ENCODE results near the gene SUGCT.
A peak's percentile ranks its signal among the peaks of the same experiment; 100 is the strongest.

SUGCT gene

GRCh38 chr7:40527723-40528122, 392.9 kb downstream of the SUGCT start:
- DNase-seq (ENCODE audit: low read depth): no peak

DNA sequence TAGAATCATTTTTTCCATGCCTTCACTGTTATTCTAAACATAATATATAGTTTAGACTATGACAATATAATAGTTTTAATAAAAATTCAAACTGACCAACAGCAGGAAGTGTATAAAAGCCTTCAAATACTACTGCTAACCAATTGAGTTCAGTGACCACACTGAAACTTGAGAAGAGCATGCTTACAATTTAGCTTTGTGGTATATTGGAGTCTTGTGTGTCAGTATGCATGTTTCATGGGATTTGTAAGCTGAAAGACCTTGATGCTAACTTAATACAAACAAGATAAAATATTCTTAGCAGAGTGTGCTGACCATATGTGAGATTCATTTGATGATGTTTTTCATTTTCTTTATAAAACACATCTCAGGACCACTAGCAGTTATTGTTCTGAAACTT, 395.5 kb downstream of the SUGCT start:
- DNase-seq (ENCODE audit: low read depth): no peak

DNA sequence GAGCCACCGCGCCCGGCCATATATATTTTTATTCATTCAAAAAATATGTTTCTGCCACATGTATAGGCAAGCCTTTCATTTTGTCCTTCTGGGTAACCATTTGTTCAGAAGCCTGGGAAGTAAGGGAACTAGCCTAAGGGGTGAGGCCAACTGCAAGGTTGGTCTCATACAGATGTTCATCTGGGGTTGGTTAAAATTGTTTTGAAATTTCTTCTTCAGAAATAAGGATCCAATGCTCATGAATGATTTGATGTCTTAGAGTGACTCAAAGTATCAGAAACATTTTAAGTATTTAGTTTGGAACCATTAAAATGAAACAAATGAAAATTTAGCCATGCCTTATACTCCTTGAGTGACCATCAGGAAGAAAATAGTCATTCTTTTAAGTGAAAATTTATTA, 397.2 kb downstream of the SUGCT start:
- DNase-seq (ENCODE audit: low read depth): no peak

DNA sequence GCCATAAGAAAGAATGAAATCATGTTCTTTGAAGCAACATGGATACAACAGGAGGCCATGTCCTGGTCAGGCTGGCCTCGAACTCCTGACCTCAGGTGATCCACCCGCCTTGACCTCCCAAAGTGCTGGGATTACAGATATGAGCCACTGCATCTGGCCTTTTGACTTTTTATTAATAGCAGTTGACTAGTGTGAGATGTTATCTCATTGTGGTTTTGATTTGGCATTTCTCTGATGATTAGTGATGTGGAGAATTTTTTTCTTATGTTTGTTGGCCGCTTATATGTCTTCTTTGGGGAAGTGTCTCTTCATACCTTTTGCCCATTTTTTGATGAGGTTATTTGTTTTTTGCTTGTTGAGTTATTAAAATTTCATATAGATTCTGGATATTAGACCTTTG, 400.9 kb downstream of the SUGCT start:
- no peak for DNase-seq (ENCODE audit: low read depth)

GRCh38 chr7:40536421-40536820, 401.6 kb downstream of the SUGCT start:
- DNase-seq (ENCODE audit: low read depth): no peak

DNA sequence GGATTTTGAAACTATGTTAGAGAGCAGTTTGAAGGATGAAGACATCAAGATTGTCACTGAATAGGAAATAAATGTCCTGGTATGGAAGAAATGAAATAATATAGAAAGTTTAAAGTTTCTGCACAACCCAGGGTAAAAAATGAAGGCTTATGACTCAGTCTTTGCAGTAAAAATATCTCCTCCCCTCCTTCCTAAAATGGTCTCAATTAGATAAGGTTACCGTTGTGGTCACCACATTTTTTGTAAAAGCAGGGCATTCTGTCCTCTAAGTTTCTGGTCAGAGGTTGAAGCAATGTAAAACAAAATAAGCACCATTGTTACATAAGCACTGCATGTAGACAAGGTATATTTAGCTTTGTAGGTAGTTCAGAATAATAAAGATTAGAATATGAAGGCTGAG, 403.5 kb downstream of the SUGCT start:
- DNase-seq (ENCODE audit: low read depth): no peak

GRCh38 chr7:40541336-40541735, 406.5 kb downstream of the SUGCT start:
- no peak for DNase-seq (ENCODE audit: low read depth)

- DNase-seq (ENCODE audit: low read depth): no peak
These were observed 408.4 kb downstream of the SUGCT start for GRCh38 chr7:40542982-40543741.

DNA sequence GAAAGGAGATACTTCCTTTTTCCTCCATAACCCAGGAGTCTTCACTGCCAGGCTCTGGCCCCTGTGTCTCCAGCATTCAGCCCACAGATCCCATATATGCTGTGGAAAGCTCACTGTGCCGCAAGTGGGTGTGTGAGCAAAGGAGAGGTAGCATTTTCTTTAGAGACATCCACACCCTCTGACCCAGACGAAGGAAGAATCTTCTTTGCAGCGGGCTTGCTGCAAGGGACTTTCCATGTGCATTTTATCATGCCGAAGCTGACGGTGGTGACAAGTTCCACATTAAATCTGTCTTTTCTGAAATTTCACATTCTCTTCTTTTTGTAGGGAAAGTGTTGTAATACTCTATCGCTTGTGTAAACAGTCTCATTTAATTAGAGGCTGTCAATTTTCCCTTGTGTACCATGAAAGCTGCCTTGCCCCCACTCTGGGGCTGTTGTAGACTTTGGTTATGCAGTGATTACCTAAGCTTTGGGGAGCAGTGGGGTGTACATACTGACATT, 409.5 kb downstream of the SUGCT start:
- DNase-seq (ENCODE audit: low read depth): no peak

DNA sequence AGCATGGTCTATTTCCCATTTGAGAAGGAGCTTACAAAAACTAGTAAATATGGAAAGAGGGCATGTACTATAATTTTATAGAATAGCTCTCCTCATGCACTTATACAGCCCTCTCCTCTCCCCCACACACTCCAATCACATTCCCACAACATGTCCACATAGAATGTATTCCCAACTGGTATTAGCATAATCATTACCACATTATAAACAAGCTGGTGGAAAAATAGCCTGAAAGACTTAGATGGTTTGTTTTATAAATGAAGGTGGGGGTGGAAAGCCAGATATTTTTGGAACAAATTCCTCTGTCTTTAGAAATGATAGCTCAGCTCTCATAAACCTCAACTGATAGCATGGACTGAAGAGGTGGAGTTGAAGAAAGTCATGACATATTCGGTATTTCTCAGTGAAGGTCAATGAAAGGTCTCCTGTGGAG, 410.1 kb downstream of the SUGCT start:
- DNase-seq (ENCODE audit: low read depth): no peak

DNA sequence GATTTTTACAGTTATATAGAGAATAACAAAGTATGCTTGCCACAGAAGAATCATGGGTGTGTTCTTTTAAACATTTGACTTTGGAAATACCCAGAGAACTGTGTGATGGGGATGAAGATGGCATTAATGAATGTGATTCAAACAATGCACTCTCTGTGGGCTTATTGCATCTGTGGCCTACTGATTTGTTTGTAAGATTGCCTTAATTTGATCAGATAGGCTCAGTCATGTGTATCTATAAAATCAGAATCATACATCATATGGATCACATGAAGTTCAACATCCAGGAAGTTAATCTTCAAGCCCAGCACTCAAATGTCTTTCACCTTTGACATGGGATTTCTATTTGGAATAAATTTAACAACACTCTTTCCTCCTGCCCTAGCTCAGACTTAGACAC, 410.9 kb downstream of the SUGCT start:
- no peak for DNase-seq (ENCODE audit: low read depth)

- no peak for DNase-seq (ENCODE audit: low read depth)
These were observed 412.1 kb downstream of the SUGCT start for GRCh38 chr7:40546616-40547501.

DNA sequence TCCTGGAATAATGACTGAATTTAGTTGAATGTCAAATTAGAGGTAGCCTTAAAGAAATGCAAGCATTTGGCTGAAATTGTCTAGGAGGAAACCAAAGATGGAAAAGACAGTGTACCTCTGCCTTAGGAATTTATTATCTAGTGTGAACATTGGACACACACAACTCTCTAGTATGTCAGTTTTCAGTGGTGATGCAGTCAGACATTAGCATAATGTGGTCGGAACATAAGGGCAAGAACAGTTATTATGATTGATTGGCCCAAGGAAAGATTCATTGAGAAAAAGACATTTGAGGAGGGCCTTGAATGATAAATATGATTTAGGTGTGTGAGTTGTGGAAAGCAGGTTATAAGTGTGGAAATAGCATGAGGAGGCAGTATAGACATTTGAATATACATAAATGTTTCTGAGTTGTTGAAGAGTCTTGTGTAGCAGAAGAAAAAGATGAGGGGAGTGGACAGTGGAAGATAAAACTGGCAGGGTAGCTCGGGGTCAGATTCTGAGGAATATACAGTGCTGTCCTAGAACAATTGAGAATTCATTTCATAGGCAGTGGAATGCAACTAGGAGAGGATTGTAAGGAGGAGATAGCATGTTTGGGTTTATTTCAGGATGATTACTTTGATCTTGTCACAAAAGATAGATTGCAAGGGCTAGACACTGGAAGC, 414.7 kb downstream of the SUGCT start:
- DNase-seq (ENCODE audit: low read depth): no peak

- no peak for DNase-seq (ENCODE audit: low read depth)
These were observed 417.1 kb downstream of the SUGCT start for GRCh38 chr7:40551685-40552576.

DNA sequence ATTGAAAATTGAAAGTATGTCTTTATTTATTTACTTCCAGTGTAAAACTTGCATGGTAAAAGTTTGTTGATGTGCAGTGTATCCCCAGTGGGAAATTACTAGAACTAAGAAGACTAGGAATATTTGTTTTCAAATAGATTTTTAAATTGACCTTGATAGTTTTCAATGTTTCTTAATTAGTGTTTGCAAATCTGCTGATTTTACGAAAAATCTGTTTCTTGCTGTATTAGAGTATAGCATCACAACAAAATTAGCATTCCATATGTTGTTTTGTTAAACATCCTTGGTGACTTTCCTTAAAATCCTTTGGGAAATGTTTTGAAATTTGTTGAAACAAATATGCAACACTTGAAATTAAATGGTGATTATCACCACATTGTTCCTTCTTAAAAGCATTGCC, 425.9 kb downstream of the SUGCT start:
- no peak for DNase-seq (ENCODE audit: low read depth)

- DNase-seq (ENCODE audit: low read depth): no peak
These were observed 432.1 kb downstream of the SUGCT start for GRCh38 chr7:40566879-40567278.

DNA sequence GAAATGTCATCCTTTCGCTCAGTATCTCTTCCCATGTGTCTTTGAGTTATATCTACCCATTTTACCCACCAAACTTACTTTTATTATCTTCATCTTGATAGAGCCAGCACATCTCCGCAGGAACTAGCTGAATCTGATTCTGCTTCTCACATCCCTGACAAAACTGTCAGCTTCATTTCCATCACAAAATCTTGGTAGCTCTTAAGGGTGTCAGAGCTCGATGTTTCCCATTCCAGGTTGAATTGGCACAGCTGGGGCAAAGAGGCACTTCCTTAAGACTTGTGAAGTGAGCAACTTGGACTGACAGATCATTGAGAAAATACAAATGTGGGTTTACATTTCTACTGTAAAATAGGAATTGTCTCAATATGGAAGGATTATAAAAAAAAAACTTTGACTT, 434.5 kb downstream of the SUGCT start:
- DNase-seq (ENCODE audit: low read depth): no peak

GRCh38 chr7:40570223-40570622, 435.4 kb downstream of the SUGCT start:
- no peak for DNase-seq (ENCODE audit: low read depth)

DNA sequence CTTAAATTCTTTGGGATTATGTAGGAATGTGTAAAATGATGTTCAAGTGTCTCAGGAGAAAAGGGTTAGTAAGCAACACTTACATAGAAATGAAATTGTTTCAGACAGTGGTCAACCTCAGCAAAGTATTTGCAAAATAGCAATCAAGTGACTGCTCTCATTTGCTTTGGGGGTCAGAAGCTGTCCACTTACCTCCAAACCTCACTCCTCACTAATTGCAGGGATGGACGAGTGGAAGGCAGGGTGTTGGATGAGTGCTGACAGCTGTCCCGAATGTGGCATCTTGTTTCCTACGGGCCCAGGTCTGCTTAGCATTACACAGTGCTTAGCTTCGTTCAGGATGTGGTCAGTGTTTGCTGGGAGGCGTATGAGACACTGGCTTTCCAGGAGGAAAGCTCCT, 437.0 kb downstream of the SUGCT start:
- DNase-seq (ENCODE audit: low read depth): peak; percentile 96

GRCh38 chr7:40572810-40573465, 438.1 kb downstream of the SUGCT start:
- DNase-seq (ENCODE audit: low read depth): no peak

DNA sequence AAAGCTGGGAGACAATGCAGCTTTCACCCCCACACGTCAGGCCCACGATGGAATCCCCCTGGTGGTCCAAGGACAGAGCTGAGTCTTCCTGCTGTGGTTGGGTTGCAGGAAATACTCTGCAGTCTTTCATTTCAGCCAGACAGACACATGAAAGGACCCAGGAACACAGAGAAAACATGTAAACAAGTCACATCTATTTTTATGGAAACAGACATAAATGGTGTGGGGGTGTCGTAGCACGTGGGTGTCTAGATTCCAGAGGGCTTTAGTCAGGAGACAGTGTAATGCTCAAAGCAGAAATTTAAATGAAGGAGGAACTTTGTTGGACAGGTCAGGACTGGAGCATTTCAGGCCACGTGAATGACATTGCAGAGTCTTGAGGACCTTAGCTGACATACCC, 444.6 kb downstream of the SUGCT start:
- no peak for DNase-seq (ENCODE audit: low read depth)

Data from GM04503 (cell line).